ENCODE measurements around the gene MRPL44. TPM values are rescaled to one million over a fixed set of nuclear protein-coding genes. Genes with fewer than 3 reads are reported as not detected.
A peak's percentile ranks its signal among the peaks of the same experiment; 100 is the strongest.

MRPL44 gene
- total RNA-seq, 1 experiment from 2014 or later = 66.4 TPM

- ChIA-PET CTCF (no interaction called here), POLR2A (ENCODE audit: unreplicated experiment) (no interaction called here)
- no peaks in the 10 kb centered on the region for H3K4me1 ChIP-seq (replicated peaks; ENCODE audit: insufficient read depth)
- H4K20me1 ChIP-seq (ENCODE audit: insufficient read depth) = no peaks in the 10 kb centered on the region
- H3K9me3 ChIP-seq (ENCODE audit: insufficient read depth, low read depth) = no peaks in the 10 kb centered on the region
- no peak for TF ChIP-seq EZH2 (IDR thresholded peaks at IDR 0.05; ENCODE audit: low read depth)
- TF ChIP-seq, protein P1, sequence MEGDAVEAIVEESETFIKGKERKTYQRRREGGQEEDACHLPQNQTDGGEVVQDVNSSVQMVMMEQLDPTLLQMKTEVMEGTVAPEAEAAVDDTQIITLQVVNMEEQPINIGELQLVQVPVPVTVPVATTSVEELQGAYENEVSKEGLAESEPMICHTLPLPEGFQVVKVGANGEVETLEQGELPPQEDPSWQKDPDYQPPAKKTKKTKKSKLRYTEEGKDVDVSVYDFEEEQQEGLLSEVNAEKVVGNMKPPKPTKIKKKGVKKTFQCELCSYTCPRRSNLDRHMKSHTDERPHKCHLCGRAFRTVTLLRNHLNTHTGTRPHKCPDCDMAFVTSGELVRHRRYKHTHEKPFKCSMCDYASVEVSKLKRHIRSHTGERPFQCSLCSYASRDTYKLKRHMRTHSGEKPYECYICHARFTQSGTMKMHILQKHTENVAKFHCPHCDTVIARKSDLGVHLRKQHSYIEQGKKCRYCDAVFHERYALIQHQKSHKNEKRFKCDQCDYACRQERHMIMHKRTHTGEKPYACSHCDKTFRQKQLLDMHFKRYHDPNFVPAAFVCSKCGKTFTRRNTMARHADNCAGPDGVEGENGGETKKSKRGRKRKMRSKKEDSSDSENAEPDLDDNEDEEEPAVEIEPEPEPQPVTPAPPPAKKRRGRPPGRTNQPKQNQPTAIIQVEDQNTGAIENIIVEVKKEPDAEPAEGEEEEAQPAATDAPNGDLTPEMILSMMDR (conservative IDR thresholded peaks at IDR 0.05) = no peak
- no peak overlapping the region for H3K4me3 ChIP-seq
- H3K9me2 ChIP-seq (ENCODE audit: insufficient read depth) = no peaks in the 10 kb centered on the region
- 0 out of 2 replicates have a peak, but pooled peaks cover 6% of the 10 kb centered on the region for H3K79me2 ChIP-seq (ENCODE audit: low read depth)
- no peaks in the 10 kb centered on the region for H3K27me3 ChIP-seq (ENCODE audit: insufficient read depth, low read depth)
- H3F3A ChIP-seq (ENCODE audit: insufficient read depth, low read depth) = no peaks in the 10 kb centered on the region
- no peak overlapping the region for H3K4me2 ChIP-seq
- intact Hi-C loops (cut with micrococcal nuclease; ENCODE audit: unreplicated experiment) = no loop called here
- no peak for DNase-seq
- H2AFZ ChIP-seq = no peak overlapping the region
- no peak overlapping the region for H3K27ac ChIP-seq
- no TSS peak for BruUV-seq (replicated peaks)
- H3K36me3 ChIP-seq (ENCODE audit: low read depth) = peaks cover 9% of the 10 kb centered on the region; the same call in 1 of the 2 replicates
Observed at GRCh38 chr2:223916181-223916920, 40.9 kb upstream of the MRPL44 start.

DNA sequence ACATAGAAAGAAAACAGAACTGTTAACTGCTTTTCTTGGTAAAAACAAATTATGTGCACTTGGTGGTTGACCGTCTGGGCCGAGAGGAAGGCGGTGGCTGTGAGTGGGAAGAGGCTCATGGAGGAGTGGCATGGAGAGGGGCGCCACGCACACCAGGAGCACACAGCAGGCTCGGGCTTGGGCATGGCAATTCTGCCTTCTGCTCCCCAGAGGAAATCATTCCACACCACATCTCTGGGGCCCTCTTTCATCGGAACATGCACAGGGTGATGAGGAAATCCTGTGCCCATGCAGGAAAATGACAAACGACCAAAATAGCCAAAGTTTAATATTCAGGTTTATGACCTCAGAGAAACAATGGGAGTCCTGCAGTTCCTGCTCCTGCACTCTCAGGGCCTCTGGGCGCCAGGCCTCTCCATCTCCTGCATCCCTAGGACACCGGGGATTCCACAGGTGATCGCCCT lies 38.6 kb upstream of the MRPL44 start:
- H3K27ac ChIP-seq = no peak overlapping the region
- H2AFZ ChIP-seq = no peak overlapping the region
- no TSS peak for BruUV-seq (replicated peaks)
- no peaks in the 10 kb centered on the region for H3K9me2 ChIP-seq (ENCODE audit: insufficient read depth)
- no peak for DNase-seq
- ChIA-PET POLR2A (ENCODE audit: unreplicated experiment) (no interaction called here), CTCF (no interaction called here)
- no peaks in the 10 kb centered on the region for H3K4me1 ChIP-seq (replicated peaks; ENCODE audit: insufficient read depth)
- H3K9me3 ChIP-seq (ENCODE audit: insufficient read depth, low read depth) = no peaks in the 10 kb centered on the region
- H3K4me3 ChIP-seq = no peak overlapping the region
- no peaks in the 10 kb centered on the region for H3K27me3 ChIP-seq (ENCODE audit: insufficient read depth, low read depth)
- intact Hi-C loops (cut with micrococcal nuclease; ENCODE audit: unreplicated experiment) = no loop called here
- TF ChIP-seq EZH2 (IDR thresholded peaks at IDR 0.05; ENCODE audit: low read depth) = no peak
- TF ChIP-seq, protein P1 (conservative IDR thresholded peaks at IDR 0.05) = no peak
- H3K36me3 ChIP-seq (ENCODE audit: low read depth) = peaks cover 9% of the 10 kb centered on the region; the same call in 1 of the 2 replicates
- H3F3A ChIP-seq (ENCODE audit: insufficient read depth, low read depth) = no peaks in the 10 kb centered on the region
- H3K79me2 ChIP-seq (ENCODE audit: low read depth) = peaks cover 16% of the 10 kb centered on the region; the same call in 1 of the 2 replicates
- no peak overlapping the region for H3K4me2 ChIP-seq
- 0 out of 2 replicates have a peak, but pooled peaks cover 4% of the 10 kb centered on the region for H4K20me1 ChIP-seq (ENCODE audit: insufficient read depth)

DNA sequence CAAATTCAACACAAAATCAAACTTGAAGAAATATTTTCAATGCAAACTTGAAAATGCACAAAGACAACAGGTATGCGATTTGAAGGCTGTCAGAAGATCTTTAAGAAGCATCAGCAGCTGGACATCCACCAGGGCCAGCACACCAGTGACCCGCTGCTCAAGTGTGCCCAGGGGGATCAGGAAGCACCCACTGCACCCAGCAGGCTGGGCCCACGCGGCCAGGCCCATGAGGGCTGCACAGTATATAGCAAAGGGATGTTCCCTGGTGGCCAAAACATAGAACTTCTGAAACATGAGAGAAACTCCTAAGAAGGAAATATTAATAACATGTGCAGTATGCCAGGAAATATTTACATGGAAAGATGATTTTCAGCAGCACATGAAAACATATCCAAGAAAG lies 37.2 kb upstream of the MRPL44 start:
- no peaks in the 10 kb centered on the region for H3K9me3 ChIP-seq (ENCODE audit: insufficient read depth, low read depth)
- peaks cover 9% of the 10 kb centered on the region; the same call in 1 of the 2 replicates for H3K36me3 ChIP-seq (ENCODE audit: low read depth)
- H3K4me2 ChIP-seq = no peak overlapping the region
- TF ChIP-seq, protein P1 (conservative IDR thresholded peaks at IDR 0.05) = peak; percentile 24; the same call in 1 of the 2 replicates
- TF ChIP-seq EZH2 (IDR thresholded peaks at IDR 0.05; ENCODE audit: low read depth) = no peak
- H3K79me2 ChIP-seq (ENCODE audit: low read depth) = peaks cover 26% of the 10 kb centered on the region
- H2AFZ ChIP-seq = no peak overlapping the region
- H4K20me1 ChIP-seq (ENCODE audit: insufficient read depth) = 0 out of 2 replicates have a peak, but pooled peaks cover 4% of the 10 kb centered on the region
- peaks cover 7% of the 10 kb centered on the region for H3K4me1 ChIP-seq (replicated peaks; ENCODE audit: insufficient read depth)
- H3K4me3 ChIP-seq = no peak overlapping the region
- H3K27me3 ChIP-seq (ENCODE audit: insufficient read depth, low read depth) = no peaks in the 10 kb centered on the region
- POLR2A ChIA-PET (ENCODE audit: unreplicated experiment) = no interaction called here
- H3K9me2 ChIP-seq (ENCODE audit: insufficient read depth) = no peaks in the 10 kb centered on the region
- H3F3A ChIP-seq (ENCODE audit: insufficient read depth, low read depth) = no peaks in the 10 kb centered on the region
- BruUV-seq (replicated peaks) = no TSS peak
- H3K27ac ChIP-seq = no peak overlapping the region
- intact Hi-C loops (cut with micrococcal nuclease; ENCODE audit: unreplicated experiment) = no loop called here
- DNase-seq = no peak
- CTCF ChIA-PET = no interaction called here

Measured in PC-9 (cell line).